A673 (cell line): ENCODE measurements around the gene GJD2. TPM values are rescaled to one million over a fixed set of nuclear protein-coding genes. Genes with fewer than 3 reads are reported as not detected.

Source experiments
- BruUV-seq: library from RNA; stranded (reverse); fragments of 400-500 nt; replicated peaks from 2 replicates; lab custom pipeline; 2021; lab: Mats Ljungman, UMichigan
- CTCF ChIA-PET: fragments of 300-600 bp; sonication (Branson Sonifier 250); formaldehyde crosslinking; loops from one replicate; lab custom pipeline; 2022; ENCODE audit warnings: antibody characterized with exemption; lab: Charles Lee
- POLR2A ChIA-PET: fragments of 300-600 bp; sonication (Branson Sonifier 250); formaldehyde crosslinking; loops from one replicate; lab custom pipeline; 2022; ENCODE audit warnings: antibody characterized with exemption; ENCODE audit not compliant: low non-redundant PET; lab: Charles Lee
- DNase-seq: peaks from one replicate; pipeline ENCODE4 v3.0.0-alpha.2; 2015; ENCODE audit warnings: low spot score
- H3K27ac ChIP-seq: fragments of 200-600 bp; sonication (generic); 2 replicates; pipeline ENCODE4 v1.5.1; 2016; ENCODE audit warnings: mixed run types, low read depth, mild to moderate bottlenecking, mixed read lengths, antibody characterized with exemption, low read length; ENCODE audit not compliant: poor library complexity, severe bottlenecking
- H3K27me3 ChIP-seq: fragments of 200-600 bp; sonication (generic); replicated peaks from 2 replicates; pipeline ENCODE4 v1.6.1; 2017; ENCODE audit warnings: mixed run types, low read depth, mild to moderate bottlenecking, mixed read lengths, antibody characterized with exemption, low read length; ENCODE audit not compliant: insufficient read depth, poor library complexity
- H3K36me3 ChIP-seq: fragments of 200-600 bp; sonication (generic); 2 replicates; pipeline ENCODE4 v1.6.1; 2016; ENCODE audit warnings: mixed run types, mild to moderate bottlenecking, mixed read lengths, antibody characterized with exemption, low read length; ENCODE audit not compliant: insufficient read depth, poor library complexity, severe bottlenecking
- H3K4me1 ChIP-seq: fragments of 200-600 bp; sonication (generic); 2 replicates; pipeline ENCODE4 v1.6.1; 2017; ENCODE audit warnings: mixed run types, mild to moderate bottlenecking, mixed read lengths, antibody characterized with exemption, low read length; ENCODE audit not compliant: insufficient read depth, poor library complexity, severe bottlenecking
- H3K4me3 ChIP-seq: fragments of 200-600 bp; sonication (generic); 2 replicates; pipeline ENCODE4 v1.5.1; 2016; ENCODE audit warnings: low read depth, mixed run types, mild to moderate bottlenecking, mixed read lengths, low read length; ENCODE audit not compliant: poor library complexity, severe bottlenecking
- H3K9me3 ChIP-seq: fragments of 200-600 bp; sonication (generic); 2 replicates; pipeline ENCODE4 v1.6.1; 2016; ENCODE audit warnings: mixed run types, low read depth, mild to moderate bottlenecking, mixed read lengths, antibody characterized with exemption, low read length; ENCODE audit not compliant: poor library complexity, severe bottlenecking
- CTCF ChIP-seq: fragments of 300-800, 200-600 bp; sonication (generic); conservative IDR thresholded peaks from 2 replicates; pipeline ENCODE4 v1.5.1; 2017; ENCODE audit warnings: low read depth, mild to moderate bottlenecking, antibody characterized with exemption, low read length, moderate library complexity, mixed read lengths
- EZH2 ChIP-seq: fragments of 200-600 bp; sonication (generic); IDR thresholded peaks from 2 replicates; pipeline ENCODE4 v1.6.1; 2017; ENCODE audit warnings: borderline replicate concordance, low read depth, mild to moderate bottlenecking, mixed read lengths, antibody characterized with exemption, low read length; ENCODE audit not compliant: poor library complexity, severe bottlenecking
- intact Hi-C: fragments of 100-400 bp; cut with micrococcal nuclease; formaldehyde crosslinking; loops from one replicate; pipeline ENCODE4 v1.10.0; 2022; ENCODE audit not compliant: unreplicated experiment
- total RNA-seq: library from RNA; stranded (reverse); gene quantifications from 2 replicates; pipeline ENCODE4 v1.2.3, GENCODE V29; 2021

GJD2 gene
- total RNA-seq, 1 experiment from 2014 or later: not detected

GRCh38 chr15:34729886-34730285, 24.9 kb downstream of the GJD2 start:
- ChIA-PET POLR2A (no interaction called here), CTCF (no interaction called here)
- Histone ChIP-seq H3K4me1 (no peaks in the 10 kb centered on the region), H3K36me3 (no peaks in the 10 kb centered on the region), H3K4me3 (no peak overlapping the region), H3K27ac (no peak overlapping the region), H3K9me3 (no peaks in the 10 kb centered on the region), H3K27me3 (peaks cover 59% of the 10 kb centered on the region)
- no peak for DNase-seq
- intact Hi-C loops: no loop called here
- no TSS peak for BruUV-seq
- TF ChIP-seq CTCF: no peak
- TF ChIP-seq EZH2: no peak

GRCh38 chr15:34729056-34729455, 25.7 kb downstream of the GJD2 start:
- intact Hi-C loops: no loop called here
- POLR2A ChIA-PET: no interaction called here
- Histone ChIP-seq H3K27me3 (peaks cover 59% of the 10 kb centered on the region), H3K4me3 (no peak overlapping the region), H3K36me3 (no peaks in the 10 kb centered on the region), H3K9me3 (no peaks in the 10 kb centered on the region), H3K27ac (no peak overlapping the region), H3K4me1 (no peaks in the 10 kb centered on the region)
- CTCF ChIA-PET: no interaction called here
- no TSS peak for BruUV-seq
- no peak for DNase-seq
- TF ChIP-seq EZH2: no peak
- no peak for TF ChIP-seq CTCF

GRCh38 chr15:34726406-34727100, 28.2 kb downstream of the GJD2 start:
- POLR2A ChIA-PET: no interaction called here
- Histone ChIP-seq H3K4me3 (no peak overlapping the region), H3K9me3 (no peaks in the 10 kb centered on the region), H3K27ac (no peak overlapping the region), H3K27me3 (peaks cover 62% of the 10 kb centered on the region), H3K36me3 (no peaks in the 10 kb centered on the region), H3K4me1 (no peaks in the 10 kb centered on the region)
- CTCF ChIA-PET: no interaction called here
- TF ChIP-seq EZH2 (no peak), CTCF (no peak)
- no TSS peak for BruUV-seq
- intact Hi-C loops: no loop called here
- no peak for DNase-seq
